Endothelial cell of hepatic sinusoid (primary cell): ENCODE data around the gene EIF4A3.
"Not testable (repeated sequence)": the region's sequence is repeated elsewhere in the genome, so short reads cannot be mapped to it uniquely, and the experiment has no call there.

ENCODE experiments used
- in situ Hi-C: cut with HindIII; loops from 2 replicates; pipeline ENCODE4 v1.10.0; 2017; ENCODE audit warnings: low sequenced_read_pairs

The EIF4A3 gene

GRCh38 chr17:80173126-80173525 lies 26.2 kb upstream of the EIF4A3 start:
- in situ Hi-C loops = no loop called here

DNA sequence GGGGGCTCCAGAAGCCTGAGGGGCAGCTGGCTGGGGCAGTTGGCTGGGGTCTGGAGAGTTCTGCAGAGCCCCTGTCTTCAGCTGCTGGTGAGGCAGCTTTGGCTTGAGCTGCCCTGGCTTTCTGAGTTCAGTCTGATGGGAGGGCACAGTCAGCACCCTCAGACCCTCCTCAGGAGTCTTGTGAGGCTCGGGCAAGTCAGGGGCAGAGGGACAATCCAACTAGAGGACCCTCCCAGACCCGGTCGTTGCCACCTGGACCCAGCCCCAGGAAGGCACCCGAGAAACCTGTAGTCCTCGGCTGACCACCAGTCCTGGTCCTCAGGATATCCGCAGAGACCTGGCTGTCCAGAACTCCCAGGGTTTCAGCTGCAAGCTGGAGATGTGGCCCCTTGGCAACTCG lies 24.8 kb upstream of the EIF4A3 start:
- in situ Hi-C loops = no loop called here

GRCh38 chr17:80169784-80170500 lies 23.0 kb upstream of the EIF4A3 start, which contains the start of gene CARD14:
Gene CARD14, plus strand, starts transcription at chr17:80170030. Its CDS starts 11,409 bp downstream, at chr17:80181439.
- in situ Hi-C loops = loop anchor here (5.0 kb wide), 1 partner anchor 47 kb away; no protein-coding TSS in a partner anchor

DNA sequence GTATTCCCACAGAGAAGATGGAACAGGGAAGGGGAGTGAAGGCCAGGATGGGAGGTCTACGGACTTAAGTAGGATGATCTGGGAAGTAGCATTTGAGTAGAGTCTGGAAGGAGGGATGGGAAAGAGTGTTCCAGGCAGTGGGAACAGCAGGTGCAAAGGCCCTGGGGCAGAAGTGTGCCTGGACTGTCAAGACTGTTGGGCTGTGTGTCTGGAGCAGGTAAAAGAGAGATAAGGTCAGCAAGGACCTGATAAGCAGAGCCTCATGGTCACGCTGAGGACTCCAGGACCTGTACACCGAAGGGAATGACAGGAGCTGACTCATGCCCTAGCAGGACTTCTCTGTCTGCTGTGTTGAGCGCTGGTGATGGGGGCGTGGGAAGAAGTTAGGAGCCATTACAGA lies 22.2 kb upstream of the EIF4A3 start:
- in situ Hi-C loops = loop anchor here (5.0 kb wide), 1 partner anchor 48 kb away; no protein-coding TSS in a partner anchor

GRCh38 chr17:80168371-80168770 lies 21.4 kb upstream of the EIF4A3 start:
- in situ Hi-C loops = loop anchor here (5.0 kb wide), 1 partner anchor 49 kb away; no protein-coding TSS in a partner anchor

DNA sequence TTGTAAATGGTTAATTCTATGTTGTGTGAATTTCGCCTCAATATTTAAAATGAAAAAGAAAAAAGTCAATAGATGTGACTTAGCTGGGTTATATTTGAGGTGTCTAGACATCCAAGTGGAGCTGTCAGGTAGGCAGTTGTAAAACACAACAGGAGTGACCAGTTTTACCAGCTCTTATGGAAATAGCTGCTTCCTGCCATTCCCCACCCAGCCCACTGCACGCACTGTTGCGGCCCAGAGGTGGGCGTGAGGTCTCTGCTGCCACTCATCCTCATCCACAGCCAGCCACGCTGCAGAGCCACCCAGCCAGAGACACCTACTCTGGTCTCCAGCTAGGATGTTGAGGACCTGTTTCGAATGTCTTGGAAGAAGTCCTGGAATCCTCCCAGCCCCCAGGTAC lies 19.5 kb upstream of the EIF4A3 start:
- in situ Hi-C loops = loop anchor here (5.0 kb wide), 1 partner anchor 51 kb away; no protein-coding TSS in a partner anchor

DNA sequence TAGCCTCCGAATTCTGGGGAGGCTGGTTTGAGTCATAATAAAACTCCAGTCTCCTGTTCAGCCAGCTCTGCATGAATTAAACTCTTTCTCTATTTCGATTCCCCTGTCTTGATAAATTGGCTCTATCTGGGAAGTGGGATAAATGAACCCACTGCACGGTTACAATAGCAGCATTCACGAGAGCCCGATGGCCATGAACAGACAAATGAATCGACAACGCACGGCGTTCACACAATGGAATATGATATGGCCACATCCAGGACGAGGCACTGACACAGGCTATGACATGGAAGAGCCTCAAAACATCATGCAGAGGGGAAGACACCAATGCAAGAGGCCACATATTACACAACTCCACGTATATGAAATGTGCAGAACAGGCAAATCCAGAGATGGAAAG lies 17.3 kb upstream of the EIF4A3 start:
- in situ Hi-C loops = no loop called here

DNA sequence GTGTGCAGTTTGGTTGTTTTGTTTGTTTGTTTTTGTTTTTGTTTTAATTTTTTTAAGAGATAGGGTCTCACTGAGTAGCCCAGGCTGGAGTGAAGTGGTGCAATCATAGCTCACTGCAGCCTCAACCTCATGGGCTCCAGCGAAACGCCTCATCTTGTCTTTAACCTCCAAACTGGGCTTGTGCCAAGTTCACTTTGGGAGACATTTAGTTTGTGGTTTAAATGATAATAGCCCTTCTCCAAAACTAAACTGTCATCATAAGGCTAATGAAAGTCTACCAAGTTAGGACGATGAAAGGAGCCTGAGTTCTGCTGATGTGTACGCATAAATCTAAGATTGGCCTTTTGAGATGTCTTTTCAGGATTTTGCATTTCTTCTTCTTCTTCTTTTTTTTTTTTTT lies 16.4 kb upstream of the EIF4A3 start:
- in situ Hi-C loops = no loop called here

- in situ Hi-C loops = no loop called here
These were observed 13.6 kb upstream of the EIF4A3 start for GRCh38 chr17:80160536-80160935.

GRCh38 chr17:80158846-80159245 lies 11.9 kb upstream of the EIF4A3 start:
- in situ Hi-C loops = no loop called here

GRCh38 chr17:80155600-80155999 lies 8.7 kb upstream of the EIF4A3 start:
- in situ Hi-C loops = not testable (repeated sequence)

DNA sequence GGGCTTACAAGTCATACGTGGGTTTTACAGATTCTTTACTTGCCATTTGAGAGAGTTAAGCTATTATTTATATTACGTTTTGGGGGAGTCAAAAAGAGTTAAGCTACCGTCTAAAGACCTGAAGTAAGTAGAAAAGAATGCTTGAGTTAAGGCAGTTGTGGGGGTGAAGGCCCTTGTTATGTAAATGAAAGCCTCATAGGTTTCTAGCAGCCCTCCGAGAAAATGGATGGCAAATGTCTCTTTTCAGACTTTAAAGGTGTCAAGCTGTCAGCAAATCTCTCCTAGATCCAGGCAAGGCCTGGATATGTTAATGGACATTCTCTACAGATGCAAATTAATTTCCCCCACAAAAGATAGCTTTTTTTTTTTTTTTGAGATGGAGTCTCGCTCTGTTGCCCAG lies 7.2 kb upstream of the EIF4A3 start:
- in situ Hi-C loops = no loop called here

DNA sequence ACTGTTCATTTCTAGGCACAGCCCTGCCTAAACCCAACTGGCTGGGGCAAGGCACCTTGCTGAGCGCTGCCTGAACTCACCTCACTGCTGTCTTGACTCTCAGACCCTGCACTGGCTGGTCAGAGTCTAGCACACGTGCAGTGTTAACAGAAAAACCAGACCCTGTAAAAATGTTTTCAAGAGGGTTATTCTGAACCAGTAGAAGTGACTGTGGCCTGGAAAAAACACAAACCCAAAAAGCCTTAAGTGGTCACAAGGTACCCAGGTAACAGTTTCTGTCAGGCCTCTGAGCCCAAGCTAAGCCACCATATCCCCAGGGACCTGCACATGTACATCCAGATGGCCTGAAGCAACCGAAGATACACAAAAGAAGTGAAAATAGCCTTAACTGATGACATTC lies 6.1 kb upstream of the EIF4A3 start:
- in situ Hi-C loops = no loop called here

DNA sequence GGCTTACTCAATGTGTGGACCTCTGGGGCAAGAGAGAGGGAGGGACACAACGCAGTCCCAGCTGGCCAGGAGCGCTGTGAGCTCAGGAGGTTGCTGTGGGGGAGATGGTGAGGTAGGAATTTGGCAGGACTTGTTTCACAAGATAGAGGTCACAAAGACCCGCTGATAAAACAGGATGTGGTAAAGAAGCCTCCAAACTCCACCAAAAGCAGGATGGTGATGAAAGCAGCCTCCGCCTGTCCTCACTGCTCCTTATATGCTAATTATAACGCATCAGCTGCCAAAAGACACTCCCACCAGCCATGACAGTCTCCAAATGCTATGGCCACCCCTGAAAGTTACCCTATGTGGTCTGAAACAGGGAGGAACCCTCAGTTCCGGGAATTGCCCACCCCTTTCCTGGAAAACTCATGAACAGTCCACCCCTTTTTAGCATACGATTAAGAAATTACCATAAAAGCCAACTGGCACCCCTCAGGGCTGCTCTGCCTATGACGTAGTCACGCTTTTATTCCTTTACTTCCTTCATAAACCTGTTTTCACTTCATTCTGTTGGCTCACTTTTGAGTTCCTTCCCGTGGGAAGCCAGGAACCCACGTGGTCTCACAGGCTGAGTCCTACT lies 5.3 kb upstream of the EIF4A3 start:
- in situ Hi-C loops = no loop called here

DNA sequence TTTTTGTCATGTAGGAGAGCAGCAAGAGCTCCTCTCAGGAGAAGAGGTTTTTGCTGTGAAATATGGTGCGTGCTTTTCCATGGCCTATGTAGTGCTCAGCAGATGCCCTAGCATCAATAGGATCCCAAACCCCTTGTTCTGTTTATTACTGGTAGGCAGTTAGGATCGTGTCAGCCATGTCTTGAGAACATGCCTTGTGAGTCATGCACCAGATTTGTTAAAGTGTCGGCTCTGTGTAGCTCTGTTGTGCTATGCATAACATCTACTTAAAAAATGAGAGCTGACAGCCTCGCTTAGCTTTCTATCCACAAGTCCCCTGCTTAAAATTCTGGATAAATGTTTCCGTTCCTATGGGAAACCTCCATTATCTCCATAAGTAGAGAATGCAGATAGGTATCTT lies 4.4 kb upstream of the EIF4A3 start:
- in situ Hi-C loops = no loop called here

DNA sequence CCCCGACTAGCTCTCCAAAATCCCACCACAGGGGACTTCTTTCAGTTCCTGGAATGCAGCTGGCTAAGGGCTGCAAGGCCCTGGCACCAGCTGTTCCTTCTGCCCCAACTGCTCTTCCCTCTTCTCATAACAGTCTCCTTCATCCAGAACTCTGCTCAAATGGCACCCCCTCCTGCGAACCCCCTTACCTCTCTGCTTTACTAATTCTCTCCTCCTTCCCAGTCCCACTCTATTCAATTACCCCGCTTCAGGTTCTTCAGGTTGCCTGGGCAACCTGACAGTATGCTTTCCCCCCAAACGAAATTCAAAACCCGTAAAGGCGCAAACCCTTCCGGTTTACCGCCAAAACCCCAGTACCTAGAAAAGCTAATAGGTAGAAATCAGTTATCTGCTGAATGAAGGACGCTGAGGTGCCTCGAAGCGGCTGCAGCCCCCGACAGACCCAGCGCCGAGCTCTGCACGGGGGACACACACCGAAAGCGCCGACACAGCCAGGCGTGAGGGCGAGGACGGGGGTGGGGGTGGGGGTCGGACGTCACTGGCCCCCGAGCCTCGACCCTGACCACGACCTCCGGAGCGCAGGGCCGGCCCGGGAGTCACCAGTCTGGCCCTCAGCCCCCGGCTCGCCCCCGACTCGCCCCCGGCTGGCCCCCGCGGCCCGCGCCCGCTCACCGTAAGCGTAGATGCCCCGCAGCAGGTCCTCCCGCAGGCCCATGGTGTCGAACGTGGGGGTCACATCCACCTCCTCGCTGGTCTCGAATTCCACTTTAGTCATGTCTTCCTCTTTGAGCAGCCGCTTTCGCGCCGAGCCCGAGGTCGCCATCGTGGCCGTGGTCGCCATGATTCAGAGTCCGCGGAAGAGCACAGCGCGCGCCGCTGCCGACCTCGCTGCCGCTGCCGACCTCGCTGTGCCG lies 550 bp downstream of the EIF4A3 start:
- in situ Hi-C loops = no loop called here

- in situ Hi-C loops = no loop called here
These were observed 1.6 kb downstream of the EIF4A3 start for GRCh38 chr17:80145076-80146075.

GRCh38 chr17:80142929-80143328 lies 4.0 kb downstream of the EIF4A3 start:
- in situ Hi-C loops = loop anchor here (5.0 kb wide), 1 partner anchor 36 kb away; no protein-coding TSS in a partner anchor

DNA sequence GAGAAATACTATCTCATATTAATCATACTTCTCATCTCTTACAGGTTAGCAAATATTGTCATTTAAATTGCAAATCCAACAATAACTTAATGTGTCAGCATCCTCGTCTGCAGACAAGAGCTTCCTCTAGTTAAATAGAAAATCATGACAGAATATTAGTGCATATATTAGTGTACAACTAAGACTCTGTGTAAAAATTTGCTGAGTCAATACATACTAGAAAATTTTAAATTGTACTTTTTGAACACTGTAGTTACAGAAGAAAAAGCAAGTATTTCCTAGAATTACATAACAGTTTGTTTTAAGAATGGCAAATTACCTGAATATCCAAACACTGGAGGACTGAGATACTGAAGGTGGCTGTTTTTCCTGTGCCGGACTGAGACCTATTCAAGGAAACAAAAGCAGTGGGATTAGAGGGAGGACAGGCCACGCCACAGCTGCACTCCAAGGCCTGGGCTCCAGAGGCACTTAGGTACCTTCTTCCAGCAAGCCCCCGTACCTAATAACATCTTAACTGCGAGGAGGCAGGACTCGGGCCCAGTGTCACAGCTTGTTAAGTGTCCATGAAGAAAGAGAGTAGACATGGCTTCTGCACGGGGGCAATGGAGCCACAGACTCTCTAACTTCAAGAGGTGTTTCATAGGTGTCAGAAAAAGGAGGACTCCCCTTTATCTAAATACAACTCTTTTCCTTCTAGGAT lies 5.3 kb downstream of the EIF4A3 start:
- in situ Hi-C loops = loop anchor here (5.0 kb wide), 1 partner anchor 34 kb away; no protein-coding TSS in a partner anchor
